Stimulated activated CD4-positive, alpha-beta T cell treated with anti-CD3 and anti-CD28 coated beads, TNF-alpha, amount 100 ng/mL, for 24 hours (primary cell): ENCODE data around the gene AIRE.
"Not testable (repeated sequence)": the region's sequence is repeated elsewhere in the genome, so short reads cannot be mapped to it uniquely, and the experiment has no call there.

Source experiments
- DNase-seq, 3 experiments: peaks; one replicate each; pipeline ENCODE4 v3.0.0-alpha.2; 2020; ENCODE audit warnings: low read depth in 3 of 3

Gene AIRE

DNA sequence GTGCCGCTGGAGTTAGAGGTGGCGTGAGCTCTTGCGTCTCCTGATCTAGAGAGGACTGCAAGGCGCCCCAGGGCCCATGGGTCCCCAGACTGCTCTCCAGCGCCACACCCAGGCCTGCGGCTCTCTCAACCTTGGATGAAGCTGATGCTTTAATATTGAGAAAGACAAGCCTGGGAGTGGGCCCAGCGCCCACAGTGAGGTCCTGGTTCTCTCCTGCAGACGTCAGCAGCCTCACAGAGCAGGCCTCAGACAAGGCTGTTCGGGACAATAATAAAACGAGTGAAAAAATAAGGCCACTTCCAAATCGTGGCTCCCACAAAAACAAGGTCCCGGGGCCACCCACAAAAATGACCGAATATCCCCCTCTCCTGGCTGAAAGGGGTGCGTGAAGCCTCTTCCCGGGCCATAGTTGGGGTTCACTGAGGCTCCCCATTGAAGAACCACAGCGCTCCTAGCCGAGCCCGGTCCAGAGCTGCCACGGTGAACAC, 18.0 kb upstream of the AIRE start:
- no peak for DNase-seq

DNA sequence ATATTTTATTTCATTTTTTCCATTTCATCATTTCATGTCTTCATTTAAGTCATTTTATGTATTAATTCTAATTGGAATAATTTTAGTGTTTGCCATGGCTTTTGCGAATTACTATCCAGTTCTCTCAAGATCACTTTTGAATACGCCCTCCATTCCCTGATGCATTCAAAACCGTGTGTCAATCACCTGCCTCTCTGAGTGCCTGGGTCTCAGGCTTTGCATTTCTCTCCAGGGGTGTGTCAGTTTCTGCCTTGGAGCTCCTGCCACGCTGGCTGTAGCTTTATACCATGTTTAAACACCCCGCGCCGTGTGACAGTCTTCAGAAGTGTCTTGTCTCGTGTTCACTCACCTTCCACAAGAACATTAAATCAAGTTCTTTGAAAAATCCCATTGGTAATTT, 16.6 kb upstream of the AIRE start:
- no peak for DNase-seq

DNA sequence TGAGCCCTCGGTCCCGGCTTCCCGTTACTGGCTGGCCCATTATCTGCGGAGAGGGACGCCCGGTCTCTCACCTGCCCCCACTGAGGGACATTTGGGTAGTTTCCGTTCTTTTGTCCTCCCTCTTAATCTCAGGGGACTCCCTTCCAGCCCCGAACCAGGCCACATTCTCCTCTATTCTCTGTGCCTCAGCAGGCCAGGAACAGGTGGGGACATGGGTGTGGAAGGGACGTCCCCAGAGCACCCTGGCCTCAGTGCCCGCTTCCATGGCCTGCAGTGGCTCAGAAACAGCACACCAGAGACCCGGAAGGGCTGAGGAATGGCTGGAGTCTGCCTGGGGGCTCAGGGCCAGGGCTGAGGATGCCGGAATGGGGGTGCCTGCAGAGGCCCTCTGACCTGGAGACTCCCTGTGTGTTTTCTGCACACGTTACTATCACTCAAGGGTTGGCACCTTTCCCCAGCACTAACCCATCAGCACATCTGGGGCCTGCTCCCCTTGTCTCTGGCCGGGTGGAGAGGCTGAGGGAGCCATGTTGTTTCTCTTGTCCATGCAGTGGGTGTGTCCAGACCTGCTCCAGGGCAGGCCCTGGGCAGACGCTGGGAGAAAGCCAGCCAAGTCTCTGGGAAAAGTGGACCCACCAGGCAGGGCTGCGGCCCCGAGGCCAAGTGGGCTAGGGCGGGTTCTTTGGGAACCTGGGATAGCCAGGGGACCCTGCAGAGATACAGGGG, 14.0 kb upstream of the AIRE start:
- DNase-seq, result no peak

DNA sequence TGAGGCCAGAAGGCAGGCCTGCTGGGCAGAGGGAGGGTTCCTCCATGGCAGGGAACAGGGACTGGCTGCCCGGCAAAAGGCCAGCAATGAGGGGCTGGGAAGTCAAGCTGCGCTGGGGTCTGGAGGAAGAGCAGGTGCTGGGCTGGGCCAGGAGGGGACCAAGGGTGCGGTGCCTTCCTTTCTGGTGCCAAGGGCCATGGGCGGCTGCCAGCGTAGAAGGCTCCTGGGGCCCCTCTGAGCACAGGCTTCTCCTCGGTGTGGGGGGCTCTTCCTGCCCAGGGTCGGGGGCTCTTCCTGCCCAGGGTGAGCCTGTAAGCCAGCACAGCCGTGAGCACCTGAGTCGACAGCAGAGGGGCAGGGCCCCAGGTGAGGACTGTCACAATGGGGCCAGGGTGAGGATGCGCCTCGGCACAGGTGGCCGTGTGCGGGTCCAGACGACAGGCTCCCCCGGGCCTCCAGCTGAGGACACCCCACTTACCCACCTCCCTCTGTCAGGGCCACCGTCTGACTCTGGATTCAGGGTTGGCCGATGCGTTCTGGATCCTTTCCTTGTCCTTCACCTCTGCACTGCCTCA, 13.3 kb upstream of the AIRE start:
- DNase-seq, result no peak

DNA sequence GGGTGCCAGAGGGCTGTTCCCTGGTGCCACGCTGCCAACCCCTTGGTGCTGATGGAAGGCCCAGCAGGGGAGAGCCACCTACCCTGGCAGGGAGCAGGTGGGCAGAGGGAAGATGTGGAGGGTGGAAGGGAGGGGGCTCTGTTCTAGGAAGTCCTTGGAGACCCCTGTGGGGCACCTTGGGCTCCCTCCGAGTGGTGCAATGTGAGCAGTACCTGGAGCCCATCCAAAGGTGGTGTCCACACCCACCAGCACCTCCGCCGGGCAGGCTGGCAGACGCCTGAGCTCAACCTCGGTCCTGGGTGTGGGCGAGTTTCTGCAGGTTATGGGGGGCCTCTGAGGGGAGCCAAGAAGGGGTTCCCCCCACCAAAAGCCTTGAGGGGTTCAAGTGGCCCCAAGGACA, 12.6 kb upstream of the AIRE start:
- DNase-seq, result no peak

DNA sequence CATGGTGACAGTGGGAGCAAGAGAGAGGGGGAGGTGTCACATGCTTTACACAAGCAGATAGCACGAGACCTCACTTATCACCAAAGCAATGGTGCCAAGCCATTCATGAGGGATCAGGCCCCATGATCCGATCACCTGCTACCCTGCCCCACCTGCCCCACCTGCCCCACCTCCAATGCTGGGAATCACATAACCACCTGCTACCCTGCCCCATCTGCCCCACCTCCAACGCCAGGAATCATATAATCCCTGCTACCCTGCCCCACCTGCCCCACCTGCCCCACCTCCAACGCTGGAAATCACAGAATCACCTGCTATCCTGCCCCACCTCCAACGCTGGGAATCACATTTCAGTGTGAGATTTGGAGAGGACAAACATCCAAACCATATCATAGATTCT, 10.6 kb upstream of the AIRE start:
- no peak for DNase-seq

DNA sequence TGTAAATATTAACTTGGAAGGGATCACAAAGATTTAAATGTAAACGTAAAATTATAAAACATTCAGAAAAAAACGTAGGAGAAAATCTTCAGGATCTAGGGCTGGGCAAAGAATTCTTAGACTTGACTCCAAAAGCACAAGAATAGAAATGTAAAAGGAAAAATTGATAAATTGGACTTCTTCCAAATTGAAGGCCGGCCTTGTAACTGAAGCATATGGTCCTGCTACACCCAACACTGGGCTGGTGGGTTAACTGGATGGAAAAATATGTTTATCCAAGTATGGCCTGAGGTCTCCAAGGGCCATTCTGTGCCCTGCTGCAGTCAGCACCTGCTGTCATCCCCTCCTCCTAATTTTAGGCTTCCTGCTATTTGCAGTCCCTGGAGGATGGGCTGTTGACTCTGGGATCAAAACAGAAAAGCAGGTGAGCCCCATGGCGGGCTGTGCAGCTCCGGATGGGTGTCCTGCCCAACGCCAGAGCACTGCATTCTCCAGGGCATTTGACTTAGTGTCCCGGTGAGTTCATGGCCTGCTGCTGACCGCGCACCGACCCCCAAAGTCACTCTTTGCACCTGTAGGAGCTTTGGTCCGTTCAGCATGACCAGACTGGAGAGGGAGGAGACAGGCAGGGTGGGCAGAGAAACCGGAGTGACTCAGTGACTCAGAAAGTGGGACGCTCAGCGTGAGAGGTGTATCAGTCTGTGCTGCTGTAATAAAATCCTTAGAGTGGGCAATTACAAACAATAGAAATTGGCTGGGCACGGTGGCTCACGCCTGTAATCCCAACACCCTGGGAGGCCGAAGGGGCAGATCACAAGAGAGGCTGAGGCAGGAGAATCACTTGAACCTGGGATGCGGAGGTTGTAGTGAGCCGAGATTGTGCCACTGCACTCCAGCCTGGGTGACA, 6.1 kb upstream of the AIRE start:
- DNase-seq, result no peak

DNA sequence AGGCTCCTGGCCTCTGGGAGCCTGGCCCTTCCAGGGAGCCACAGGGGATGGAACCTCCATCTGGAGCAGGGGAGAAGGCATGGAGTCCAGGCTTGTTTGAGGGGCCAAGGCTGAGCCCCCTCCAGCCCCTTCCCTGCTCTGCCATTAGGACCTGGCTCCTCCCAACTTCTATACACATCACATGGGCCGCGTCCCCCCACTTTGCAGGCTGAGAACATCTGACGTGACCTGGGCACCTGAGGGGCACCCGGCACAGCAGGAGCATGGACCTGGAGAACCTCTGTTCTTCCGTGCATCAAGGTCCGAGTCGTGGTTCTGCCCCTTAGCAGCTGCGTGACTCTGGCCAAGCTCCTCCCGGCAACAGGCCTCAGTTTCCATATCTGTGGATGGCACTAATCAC, 3.9 kb upstream of the AIRE start:
- no peak for DNase-seq

DNA sequence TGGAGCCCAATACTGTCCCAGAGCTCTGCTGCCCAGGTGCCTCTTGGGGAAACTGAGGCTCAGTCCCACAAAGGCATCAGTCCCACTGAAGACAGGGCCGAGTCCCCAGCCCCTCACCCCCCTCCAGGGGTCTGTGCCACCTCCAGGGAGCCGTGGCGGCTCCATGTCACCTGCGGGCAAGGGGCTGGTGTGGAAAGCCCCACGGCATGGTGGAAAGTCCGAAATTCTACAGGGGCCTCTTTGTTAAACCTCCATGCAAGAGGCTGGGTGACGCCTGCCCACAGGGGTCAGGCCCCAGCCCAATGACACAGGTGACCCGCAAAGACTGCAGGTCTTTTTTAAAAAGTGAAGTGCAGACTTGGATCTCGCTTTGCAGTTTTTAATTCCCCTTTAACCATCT, 3.3 kb upstream of the AIRE start:
- no peak for DNase-seq

DNA sequence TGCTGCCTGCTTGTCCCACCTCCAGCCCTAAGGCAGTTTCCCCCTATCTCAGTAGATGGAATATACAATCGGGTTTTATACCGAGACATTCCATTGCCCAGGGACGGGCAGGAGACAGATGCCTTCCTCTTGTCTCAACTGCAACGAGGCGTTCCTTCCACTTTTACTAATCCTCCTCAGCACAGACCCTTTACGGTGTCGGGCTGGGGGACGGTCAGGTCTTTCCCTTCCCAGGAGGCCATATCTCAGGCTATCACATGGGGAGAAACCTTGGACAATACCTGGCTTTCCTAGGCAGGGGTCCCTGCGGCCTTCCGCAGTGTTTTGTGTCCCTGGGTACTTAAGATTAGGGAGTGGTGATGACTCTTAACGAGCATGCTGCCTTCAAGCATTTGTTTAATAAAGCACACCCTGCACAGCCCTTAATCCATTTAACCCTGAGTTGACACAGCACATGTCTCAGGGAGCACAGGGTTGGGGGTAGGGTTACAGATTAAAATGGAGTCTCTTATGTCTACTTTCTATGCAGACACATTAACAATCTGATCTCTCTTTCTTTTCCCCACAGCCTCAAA, 2.4 kb upstream of the AIRE start:
- DNase-seq, result not testable (repeated sequence)

DNA sequence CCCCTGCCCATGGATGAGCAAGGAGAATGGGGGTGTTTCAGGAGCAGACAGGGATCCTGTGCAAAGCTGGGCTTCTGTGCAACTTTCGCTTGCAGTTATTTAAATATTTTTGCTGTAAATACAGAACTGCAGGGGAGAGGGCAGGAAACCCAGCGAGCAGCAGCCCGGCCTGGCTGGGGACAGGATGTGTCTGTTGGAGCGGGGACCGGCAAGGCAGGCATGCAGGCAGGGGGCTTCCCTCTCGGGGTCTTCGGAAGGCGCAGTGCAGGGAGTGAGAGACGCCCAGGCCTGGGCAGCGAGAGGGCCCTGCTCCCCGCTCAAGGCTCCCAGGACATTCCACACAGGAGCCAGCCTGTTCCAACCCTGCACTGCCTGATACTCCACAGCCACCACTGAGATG, 1.7 kb upstream of the AIRE start:
- DNase-seq, result no peak

DNA sequence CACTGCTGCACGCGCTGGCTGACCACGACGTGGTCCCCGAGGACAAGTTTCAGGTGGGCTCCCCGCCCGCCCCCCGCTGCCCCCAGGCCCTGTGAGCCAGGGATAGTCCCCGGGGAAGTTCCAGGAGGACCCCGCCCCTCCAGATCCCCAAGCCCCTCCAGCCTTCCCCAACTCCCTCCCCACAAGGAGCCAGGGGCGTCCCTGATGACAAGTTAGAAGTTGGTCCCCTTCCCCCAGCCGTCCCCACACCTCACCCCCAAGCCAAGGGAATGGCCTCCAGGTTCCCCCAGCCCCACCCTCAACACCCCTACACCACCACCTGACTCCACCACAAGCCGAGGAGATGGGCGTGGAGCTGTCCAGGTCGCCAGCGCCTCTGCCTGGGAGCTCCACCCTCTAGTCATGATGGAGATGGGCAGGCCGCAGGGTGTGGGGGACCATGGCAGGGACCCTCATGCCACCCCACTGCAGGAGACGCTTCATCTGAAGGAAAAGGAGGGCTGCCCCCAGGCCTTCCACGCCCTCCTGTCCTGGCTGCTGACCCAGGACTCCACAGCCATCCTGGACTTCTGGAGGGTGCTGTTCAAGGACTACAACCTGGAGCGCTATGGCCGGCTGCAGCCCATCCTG, 525 bp downstream of the AIRE start:
- DNase-seq, result no peak

DNA sequence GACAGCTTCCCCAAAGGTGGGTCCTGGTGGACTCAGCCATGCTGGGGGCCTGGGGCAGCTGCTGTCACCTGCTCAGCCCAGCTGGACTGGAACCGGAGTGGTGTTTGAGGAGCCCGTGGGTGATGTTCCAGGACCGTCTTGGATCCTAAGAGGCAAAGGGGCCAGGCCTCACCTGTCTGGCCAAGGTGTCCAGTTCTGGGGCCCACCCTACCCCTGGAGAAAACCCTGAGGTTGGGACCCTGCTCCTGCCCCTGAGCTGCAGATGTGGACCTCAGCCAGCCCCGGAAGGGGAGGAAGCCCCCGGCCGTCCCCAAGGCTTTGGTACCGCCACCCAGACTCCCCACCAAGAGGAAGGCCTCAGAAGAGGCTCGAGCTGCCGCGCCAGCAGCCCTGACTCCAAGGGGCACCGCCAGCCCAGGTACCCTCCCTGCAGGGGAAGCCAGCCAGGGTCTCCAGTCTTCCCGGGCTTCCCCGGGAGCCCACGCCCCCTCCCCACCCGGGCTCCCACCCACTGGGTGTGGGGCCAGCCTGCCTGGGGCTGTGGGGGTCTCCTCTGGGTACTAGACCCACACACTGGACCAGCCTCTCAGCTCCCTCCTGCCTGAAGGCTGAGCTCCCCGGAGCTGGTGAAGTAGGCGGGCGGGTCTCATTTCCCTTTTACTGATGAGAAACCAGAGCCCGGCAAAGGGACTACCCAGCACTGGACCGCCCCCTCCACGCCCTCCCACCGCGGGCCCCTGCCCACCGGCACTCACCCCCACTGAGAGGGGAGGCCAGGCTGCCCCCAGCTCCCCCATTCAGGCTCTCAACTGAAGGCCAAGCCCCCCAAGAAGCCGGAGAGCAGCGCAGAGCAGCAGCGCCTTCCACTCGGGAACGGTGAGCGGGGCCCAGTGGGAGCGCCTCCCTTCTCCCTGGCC, 1.3 kb downstream of the AIRE start:
- no peak for DNase-seq

DNA sequence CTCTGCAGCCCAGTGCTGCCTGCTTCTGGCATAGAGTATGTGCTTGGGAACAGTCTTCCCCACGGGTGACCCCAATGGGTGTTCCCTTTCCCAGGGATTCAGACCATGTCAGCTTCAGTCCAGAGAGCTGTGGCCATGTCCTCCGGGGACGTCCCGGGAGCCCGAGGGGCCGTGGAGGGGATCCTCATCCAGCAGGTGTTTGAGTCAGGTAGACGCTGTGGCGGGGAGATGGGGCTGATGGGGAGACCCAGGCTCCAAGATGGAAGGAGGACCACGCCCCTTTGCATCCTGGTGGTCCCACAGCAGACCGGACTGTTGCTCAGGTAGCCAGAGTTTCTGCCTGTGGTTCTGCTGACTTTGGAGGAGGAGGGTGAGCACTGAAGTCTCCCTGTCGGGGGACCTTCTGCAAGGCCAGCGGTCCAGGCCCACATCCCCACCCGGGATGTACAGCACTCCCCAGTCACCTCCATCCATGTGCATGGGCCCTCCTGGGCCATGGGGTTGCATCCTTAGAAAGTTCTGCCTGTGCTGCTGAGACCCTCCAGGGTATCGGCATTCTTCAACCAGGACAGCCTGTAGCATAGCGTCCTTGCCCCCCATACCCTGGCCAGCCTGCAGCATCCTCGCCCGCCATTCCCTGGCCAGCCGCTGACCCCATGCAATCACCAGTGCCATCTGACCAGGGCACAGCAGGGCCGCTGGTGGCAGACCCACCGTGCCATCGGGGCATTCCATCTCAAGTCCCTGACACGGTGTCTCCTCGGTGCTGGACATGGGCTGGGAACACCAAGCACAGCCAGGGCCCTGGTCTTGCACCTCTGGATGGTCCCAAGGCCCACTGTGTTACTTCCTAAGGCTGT, 2.8 kb downstream of the AIRE start:
- no peak for DNase-seq

DNA sequence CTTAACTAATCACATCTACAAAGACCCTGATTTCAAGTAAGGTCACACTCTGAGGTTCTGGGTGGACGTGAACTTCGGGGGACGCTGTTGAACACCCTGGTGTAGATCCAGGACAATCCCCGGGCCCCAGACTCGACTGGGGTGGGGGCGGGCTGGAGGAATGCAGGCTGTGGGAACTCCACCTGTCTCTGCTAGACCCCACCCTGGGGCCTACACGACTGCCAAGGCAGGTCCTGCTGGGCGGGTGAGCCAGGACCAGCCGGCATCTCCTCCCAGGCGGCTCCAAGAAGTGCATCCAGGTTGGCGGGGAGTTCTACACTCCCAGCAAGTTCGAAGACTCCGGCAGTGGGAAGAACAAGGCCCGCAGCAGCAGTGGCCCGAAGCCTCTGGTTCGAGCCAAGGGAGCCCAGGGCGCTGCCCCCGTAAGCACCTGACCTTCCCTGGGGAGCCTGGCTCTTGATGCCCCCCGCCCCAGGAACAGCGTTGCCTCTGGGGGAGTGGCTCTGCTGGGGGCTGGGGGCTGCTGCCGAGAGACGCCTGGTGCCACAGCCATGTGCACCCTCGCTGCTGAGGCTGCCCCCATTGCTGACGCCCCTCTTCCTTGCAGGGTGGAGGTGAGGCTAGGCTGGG, 3.8 kb downstream of the AIRE start:
- no peak for DNase-seq

DNA sequence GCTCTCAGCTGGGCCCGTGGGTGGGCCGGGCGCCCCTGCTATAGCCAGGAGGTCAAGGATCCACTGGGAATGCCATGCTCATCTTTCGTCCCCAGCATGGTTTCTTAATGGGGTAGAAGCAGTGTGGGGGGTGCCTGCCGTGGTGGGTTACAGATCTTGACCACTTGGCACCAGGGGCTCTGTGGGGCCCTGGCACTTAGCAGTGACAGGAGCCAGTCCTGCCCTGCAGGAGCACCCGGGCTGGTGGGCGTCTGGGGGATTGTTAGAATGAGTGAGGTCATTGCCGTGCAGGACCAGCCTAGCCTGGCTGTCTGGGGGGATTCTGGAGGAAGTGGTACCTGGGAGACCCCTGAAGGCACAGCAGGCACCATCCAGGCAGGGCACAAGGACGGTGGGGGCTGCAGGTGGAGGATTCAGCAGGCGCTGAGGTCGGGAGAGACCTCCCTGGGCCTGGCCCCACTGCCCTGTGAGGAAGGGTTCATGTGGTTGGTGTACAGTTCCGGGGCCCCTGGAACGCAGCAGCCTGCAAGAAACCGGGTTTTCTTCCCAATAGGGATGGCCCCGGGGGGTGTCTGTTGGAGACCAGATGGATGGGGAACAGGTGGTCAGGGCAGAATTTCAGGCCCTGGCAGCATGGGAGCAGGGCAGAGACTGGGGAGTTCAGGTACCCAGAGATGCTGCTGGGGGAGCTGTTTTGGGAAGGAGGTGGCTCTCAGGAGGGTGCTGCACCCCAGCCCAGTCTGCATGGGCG, 4.8 kb downstream of the AIRE start:
- no peak for DNase-seq

DNA sequence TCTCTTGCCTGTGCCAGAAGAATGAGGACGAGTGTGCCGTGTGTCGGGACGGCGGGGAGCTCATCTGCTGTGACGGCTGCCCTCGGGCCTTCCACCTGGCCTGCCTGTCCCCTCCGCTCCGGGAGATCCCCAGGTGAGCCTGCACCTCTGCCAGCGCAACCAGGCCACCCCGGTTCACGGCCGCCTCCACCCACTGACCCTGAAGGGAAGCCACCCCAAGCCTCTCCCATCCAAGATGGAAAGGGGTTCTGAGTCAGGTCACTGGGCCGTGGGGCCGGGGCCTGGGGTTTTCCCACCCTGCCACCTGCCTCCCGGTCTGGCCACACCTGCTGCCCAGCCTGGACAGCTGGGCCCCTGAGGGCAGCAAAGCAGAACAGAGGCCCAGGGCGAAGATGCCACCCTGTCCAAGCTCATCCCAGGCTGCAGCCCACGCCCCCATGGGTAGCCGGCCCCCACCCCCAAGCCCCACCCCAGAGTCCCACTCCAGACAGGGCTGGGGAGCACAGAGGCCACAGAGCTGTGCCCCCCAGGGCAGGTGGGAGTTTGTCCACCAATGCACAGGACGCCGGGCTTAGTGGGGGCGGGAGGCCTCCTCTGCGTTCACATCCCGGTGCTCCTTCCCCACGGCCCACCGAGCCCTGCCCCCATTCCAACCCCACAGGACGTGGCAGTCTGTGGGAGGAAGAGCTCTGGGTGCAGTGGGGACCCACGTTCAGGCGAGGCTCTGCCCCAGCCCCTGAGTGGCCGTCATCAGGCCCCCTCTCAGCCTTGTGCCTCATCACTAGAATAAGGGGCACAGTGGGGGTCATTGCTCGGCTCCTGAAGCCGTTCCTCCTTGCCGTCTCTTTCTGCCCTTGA, 5.6 kb downstream of the AIRE start:
- DNase-seq, result no peak
